Measurements from ENCODE around the gene FYN. TPM values are rescaled to one million over a fixed set of nuclear protein-coding genes. Genes with fewer than 3 reads are reported as not detected.

The FYN gene
- total and polyA plus RNA-seq, 2 of the 8 experiments (the other 6 are each of a cell fraction or from before 2014, with no cell fraction given) = 46.8 to 97.2 TPM

DNA sequence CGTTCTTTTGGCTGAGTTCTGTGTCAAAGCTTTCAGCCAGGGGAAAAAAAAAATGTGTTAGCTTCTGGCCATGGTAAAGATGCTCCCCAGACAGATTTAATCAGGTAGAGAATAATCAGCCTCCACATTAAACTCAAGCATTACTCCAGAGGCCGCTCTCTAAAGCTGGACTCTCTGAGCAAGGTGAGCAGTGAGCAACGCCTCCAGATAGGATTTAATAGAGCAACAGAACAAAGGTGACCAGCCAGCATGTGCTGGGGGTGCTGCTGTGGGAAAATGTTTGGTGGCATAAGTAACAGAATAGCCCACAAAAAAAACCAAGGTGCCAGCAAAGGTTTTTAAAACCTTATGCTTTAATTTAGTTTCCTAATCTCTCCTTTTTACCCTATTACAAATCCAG is 164.1 kb downstream of the FYN start (continued):
- TF ChIP-seq TAF1 (IDR thresholded peaks at IDR 0.05; ENCODE audit: low read depth, low read length) (no peak), CHD1 (IDR thresholded peaks at IDR 0.05; ENCODE audit: low read depth, low read length) (no peak), YY1 (IDR thresholded peaks at IDR 0.05; ENCODE audit: low read depth, low read length) (no peak), POLR2AphosphoS5 (IDR thresholded peaks at IDR 0.05; ENCODE audit: low read depth, low read length) (no peak)
